Measurements from ENCODE around the gene TMEM119.
"Not testable (repeated sequence)": the region's sequence is repeated elsewhere in the genome, so short reads cannot be mapped to it uniquely, and the experiment has no call there.

TMEM119 gene

DNA sequence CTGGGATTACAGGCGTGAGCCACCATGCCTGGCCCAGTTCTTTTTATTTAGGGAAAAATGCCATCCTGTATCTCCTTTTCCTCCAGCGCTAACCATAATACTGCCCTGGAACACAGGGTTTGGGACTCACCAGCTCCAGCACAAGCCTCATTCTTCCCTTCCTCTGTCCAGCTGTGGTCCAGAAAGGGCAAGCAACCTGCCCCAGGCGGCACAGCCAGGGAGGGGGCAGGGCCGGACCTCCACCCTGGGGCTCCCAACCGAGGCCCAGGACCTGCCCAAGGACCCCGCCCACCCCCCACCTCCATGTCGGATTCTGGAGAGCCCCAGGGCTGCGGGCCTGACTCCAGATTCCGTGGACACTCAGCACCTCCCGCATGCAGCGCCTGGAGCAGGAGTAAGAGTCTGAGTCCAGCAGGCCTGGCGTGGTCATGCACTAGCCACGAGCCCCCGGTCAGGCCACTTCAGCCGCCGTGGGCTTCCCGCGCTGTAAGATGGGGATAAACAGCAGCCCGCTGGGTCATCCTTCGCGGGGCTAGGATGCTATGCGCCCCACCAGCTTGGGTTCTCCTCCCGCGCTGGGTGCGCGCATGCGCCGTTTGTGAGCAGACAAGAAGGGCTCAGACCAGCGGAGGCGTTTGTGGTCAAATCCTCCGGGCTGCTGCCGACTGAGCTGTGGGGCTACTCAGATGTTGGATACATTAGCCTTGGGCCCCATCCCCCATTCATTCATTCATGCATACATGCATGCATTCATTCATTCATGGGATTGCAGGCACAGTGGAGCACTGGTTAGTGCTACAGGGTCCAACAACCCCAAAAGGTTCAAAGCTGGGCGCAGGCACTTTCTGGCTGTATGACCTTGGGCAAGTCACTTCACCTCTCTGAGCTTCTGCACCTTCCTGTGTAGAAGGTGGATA is 16.3 kb downstream of the TMEM119 start:
- no peak for DNase-seq

DNA sequence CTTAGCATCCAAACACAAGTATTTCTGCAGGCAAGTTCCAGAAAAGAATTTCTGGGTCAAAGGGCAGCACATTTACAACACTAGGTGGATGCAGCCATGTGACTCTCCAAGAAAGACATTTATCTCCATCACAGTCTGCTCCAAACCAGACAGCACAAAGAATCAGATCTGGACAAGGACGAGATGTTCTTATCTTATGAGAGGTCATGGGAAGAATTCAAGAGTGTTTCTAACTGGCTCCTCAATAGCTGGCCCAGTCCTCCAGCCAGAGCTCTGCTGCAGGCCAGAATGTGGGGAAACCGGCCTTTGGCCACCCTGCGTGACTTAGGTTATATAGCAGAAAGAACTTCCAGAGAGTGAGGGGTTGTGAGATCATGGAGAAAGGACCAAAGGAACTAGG is 17.4 kb downstream of the TMEM119 start:
- no peak for DNase-seq

DNA sequence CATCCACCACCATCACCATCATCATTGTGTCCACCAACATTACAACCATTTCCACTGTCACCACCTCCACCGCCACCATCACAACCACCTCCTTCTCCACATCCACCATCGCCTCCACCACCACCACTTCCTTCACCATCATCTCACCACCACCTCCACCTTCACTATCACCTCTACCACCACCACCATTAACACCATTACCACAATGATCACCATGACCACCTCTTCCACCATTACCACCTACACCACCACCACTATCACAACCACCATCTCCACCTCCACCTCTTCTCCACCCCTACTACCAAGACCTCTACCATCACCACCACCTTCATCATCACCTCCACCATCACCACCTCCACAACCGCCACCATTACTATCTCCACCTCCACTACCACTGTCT is 19.1 kb downstream of the TMEM119 start:
- DNase-seq = no peak

DNA sequence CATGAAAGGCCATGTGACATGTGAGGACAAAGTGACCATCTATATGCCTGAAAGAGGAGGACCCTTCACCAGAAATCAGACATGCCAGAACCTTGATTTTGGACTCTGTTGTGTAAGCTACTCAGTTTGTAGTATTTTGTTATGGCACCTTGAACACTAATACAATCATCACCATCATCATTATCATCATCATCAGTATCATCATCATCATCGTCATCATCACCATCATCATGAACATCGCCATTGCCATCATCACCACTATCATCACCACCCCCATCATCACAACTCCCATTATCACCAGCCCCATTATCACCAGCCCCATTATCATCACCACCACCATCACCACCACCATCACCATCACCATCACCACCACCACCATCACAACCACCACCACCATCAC is 19.6 kb downstream of the TMEM119 start:
- DNase-seq = no peak

DNA sequence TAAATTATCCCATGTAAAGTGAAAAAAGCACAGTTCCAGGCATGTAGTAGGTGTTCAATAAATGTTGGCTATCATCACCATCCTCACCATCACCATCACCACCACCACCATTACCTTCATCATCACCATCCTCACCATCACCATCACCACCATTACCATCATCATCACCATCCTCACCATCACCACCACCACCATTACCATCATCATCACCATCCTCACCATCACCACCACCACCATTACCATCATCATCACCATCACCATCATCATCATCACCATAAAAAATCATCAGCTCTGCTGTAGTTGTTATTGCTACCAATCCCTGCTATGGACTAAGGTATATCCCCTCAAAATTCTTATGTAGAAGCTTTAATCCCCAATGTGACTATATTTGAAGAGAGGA is 20.4 kb downstream of the TMEM119 start:
- DNase-seq = no peak

DNA sequence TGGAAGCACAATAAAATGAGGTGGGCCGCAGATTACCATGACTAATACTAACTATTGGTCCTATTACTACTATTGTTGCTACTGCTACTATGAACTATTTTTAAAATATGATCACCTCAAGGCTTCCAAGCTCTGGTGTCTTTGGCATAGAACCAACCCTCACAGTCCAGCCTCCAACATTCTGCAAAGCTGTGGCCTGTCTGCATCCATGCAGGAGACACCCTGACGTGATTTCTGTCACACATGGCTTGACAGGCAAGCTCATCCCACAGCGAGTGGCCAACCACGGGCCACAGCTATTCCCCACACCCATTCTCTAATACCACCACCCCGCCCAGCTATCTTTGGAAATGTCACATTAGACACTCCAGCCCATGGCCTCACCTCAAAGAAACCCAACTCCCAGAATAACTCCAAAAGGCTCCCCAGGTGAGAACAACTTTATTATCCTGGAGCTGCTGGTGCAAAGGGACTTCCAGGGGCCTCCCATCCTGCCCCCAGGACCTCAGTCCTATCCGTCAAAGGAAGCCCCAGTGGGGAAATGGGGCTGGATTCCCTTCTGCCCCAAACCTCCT is 21.1 kb downstream of the TMEM119 start:
- no peak for DNase-seq

DNA sequence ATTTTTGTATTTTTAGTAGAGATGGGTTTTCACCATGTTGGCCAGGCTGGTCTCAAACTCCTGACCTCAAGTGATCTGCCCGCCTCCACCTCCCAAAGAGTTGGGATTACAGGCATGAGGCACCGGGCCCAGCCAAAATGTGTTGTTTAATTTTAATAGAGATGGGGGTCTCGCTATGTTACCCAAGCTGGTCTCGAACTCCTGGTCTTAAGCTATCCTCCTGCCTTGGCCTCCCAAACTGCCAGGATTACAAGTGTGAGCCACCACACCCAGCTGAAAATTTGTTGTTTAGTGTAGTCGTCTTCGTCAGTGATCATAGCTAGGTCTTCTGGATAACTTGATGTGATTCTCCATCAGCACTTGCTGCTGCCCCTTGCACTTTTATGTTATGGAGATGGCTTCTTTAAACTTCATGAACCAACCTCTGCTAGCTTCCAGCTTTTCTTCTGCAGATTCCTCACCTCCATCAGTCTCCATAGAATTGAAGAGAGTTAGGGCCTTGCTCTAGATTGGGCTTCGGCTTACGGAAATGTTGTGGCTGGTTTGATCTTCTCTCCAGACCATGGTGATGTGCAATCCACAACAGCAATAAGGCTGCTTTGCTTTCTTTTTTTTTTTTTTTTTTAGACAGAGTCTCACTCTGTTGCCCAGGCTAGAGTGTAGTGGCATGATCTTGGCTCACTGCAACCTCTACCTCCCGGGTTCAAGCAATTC is 22.5 kb downstream of the TMEM119 start:
- no peak for DNase-seq

DNA sequence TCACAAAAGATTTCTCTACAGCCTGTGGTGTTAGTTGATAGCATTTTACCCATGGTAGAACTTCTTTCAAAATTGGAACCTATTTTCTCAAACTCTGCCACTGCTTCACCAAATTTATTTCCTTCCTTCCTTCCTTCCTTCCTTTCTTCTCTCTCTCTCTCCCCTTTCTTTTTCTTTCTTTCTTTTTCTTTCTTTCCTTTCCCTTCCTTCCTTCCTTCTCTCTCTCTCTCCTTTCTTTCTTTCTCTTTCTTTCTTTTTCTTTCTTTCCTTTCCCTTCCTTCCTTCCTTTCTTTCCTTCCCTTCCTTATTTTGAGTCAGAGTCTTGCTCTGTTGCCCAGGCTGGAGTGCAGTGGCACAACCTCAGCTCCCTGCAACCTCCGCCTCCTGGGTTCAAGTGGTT is 23.6 kb downstream of the TMEM119 start:
- DNase-seq = not testable (repeated sequence)

DNA sequence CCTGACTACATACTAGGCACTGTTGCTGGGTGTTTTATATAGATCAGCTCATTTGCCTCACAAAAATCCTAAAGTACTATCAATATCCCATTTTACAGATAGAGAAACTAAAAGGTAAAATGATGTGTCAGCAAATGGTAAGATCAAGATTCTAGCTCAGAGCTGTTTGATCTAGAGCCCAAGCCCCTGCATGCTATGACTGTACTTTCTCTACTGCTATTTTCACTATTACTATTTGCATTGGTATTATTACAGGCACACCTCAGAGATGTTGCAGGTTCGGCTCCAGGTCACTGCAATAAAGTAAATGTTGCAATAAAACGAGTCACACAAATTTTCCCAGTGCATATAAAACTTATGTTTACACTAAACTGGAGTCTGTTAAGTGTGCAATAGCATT is 24.6 kb downstream of the TMEM119 start:
- DNase-seq = no peak

DNA sequence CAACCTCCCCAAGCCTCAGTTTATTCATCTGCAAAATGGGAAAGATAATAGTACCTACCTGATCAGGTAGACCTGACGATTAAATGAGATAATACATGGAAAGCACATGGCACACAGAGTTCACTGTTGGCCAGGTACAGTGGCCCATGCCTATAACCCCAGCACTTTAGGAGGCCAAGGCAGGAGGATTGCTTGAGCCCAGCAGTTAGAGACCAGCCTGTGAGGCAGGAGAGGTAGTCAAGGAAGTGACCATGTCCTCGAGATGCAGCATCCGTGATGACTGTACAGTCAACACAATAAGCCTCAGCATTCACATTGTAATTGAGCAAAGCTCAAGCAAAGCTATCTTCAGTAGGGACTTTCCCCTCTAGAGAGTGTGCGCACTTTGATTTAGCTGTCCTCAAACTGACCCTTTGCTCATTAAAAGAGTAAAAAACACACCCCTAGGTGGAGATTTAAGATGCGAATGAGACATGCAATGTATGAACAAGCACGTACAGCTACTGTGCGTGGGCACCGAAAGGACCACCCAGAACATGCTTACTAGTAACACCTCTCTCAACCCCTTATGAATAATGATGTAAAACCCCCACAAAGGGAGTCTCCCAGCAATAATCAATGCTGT is 25.6 kb downstream of the TMEM119 start:
- DNase-seq = no peak

DNA sequence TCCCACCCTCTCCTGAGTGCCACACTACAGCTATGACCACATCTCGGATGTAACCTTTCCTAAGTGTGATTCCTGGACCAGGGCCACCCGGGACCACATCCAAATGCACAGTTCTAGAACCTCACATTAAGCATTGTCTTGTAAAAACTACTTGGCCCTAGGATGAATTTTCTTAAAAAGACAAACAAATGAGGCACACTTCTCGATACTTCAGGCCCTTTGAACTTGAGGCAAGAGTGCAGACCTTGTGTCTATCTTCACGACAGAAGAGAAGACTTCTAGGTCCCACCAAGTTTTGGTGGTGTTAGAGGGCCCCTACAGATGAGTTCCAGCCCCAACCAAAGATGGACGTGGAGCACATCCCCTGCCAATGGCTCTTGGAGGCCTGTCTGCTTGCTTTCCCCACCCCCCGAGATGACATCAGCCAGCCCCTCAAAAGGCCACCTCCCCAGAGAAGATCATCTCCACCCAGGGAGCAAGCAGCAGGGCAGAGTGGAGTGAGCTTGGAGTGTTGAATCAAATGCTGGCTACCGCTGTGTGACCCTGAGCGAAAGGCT is 26.2 kb downstream of the TMEM119 start:
- no peak for DNase-seq

DNA sequence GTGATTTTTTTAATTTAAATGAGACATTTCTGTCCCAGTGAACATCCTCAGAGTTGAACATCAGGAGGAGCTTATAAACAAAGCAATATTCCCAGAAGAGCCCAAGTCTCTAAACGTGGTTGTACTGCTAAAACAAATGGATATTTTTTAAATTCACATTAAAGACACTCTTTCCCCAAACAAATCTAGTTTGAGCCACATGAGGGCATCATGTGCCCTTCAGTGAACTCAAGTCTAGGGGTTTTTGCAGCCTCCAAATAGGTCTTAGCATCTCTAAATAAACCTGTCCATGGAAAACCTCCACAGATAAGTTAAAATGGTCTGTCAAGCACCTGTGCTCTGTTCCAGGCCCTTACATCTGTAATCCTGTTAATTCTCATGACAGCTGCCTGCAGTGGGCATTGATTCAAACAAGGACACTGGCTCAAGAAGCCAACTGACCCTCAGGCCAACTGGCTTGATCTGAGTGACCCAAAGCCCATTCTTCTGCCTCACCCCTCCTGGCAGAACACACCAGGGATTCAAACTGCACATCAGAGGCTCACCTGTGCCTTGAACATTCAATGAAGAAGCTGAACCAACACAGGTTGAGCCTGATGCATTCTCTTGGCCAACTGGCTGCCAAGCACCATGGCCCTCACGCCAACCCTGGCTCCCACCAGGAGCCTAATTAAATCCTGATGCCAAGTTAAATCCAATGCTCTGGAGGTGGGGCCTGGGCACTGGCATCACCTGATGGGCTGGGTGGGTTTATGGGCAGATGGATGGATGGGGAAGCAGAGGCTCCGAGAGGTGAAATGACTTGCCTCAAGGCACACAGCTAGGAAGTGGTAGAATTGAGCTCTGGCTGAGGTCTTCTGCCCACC is 26.9 kb downstream of the TMEM119 start:
- peak; percentile 68 for DNase-seq

DNA sequence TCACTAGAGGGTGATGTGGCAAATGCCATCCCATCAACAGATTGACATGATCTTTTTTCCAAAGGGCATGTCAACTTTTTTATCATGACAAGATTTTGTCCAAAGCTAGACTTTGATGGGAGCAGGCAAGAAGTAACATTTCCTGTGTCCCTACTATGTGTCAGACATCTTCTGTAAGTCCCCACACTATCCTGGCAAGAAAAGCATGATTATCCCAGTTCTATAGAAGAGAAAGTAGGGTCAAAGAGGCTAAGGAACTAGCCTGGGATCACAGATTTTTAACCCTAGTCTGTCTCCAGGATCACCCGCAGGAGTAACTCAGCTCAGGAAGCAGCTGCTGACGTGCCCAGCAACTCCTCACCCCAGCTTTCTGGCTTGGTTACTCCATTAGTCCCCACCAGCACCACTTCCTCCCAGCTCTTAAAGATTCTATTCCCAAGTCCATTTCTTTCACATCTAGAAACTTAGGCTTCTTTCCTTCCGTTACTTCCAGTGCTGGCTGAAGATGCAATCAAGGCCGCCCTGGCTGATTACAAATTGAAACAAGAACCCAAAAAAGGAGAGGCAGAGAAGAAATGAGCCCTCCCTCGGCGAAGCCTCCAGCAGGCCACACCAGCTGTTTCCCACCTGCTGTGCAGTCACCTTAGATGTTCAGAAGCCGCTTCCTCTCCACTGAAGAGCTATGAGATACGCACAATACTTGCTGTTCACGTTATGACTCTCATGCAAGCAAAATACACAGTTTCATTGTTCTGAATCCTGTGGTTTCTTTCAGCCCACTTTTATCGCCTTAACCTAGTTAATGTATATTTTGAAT is 29.3 kb downstream of the TMEM119 start:
- no peak for DNase-seq

DNA sequence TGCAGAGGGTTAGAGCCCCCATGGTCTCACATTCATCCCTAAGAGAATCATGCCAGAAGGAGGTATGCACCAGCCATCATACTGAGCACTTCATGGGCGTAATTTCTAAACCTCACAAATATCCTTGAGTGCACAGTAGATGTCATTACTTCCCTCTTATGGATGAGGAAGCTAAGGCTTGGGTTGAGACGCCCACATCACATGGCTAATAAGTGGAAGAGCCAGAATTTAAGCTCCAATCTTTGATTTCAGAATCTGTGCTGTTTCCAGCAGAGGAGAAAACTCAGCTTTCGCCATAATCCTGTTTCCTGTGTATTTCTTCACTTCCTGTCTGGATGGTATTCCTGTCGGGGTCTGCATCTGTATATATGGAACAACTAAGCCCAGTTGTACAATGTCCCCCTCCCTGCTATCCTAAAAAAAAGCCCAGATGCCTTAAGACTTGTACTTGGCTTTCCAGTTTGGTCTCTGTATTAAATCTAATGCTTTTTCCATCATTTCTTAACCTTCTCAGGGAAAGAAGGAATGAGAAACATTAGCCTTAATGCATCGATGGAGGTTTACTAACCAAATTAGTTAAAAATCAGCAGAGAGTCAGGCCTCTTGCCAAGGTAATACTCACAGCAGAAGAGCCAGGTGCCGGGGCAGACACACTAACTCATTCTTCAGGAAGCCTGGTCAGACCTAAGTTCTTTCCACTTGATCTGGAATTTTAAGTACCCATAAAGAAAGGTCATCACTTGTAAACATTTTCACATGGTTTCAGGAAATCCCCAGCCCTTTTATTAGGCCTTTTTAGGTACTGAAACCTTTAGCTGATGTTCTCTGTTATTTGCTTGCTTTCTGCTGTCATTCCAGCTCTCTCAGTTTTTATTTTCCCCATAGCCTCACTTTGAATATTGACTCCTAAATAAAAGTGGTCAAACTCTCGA is 30.2 kb downstream of the TMEM119 start:
- DNase-seq = no peak

DNA sequence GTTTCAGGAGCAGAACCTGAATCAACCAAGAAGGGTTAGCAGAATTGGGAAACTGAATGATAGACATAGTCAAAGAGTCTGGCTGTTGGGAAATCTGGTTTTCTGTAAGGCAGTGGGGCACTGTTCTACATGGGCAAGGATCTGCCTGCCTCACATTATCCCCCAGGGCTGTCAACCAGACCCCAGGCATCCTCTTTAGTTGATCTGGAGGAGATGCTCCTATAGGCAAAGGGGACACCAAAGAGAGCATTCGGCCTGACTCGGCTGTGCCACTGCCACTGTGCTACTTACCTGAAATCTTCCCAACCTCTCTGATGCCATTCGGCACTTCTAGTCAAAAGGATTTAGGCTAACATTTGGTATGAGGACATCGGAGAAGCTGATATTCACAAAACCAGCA is 31.4 kb downstream of the TMEM119 start:
- no peak for DNase-seq

DNA sequence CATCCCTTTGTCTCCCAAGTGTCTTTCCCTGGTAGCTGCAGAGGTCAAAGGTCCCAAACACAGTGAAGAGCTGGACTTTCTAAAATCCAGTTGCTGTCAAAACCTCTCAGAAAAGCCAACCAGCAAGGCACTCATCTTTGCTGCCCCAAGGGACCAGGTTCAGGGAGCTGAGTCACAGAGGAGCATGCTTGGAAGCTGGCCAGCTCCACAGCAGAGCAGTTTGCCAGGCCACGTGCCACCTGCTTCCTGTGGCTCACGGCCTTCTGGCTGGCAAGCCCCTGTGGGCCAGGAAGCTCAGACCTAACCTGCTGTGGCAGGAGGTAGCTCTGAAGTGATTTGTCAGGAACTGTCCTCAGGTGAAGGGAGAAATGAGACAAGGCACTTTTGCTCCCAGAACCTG is 31.9 kb downstream of the TMEM119 start:
- DNase-seq = peak; percentile 68

DNA sequence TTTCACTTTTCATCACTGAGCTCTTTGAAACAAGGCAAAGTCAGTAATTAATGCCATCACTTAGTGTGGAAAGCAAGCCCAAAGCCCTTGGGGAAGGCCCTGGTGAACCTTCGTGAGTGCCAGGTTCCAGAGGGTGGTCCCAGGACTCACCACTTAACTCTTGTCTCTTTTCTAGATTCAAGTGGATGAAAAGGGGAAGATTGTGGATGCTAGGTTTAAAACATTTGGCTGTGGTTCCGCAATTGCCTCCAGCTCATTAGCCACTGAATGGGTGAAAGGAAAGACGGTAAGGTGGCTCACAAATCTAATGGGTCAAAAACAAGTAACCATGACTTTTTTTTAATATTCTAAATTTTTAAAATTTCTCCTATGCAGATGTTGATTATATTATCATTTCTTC is 32.7 kb downstream of the TMEM119 start:
- DNase-seq = no peak

DNA sequence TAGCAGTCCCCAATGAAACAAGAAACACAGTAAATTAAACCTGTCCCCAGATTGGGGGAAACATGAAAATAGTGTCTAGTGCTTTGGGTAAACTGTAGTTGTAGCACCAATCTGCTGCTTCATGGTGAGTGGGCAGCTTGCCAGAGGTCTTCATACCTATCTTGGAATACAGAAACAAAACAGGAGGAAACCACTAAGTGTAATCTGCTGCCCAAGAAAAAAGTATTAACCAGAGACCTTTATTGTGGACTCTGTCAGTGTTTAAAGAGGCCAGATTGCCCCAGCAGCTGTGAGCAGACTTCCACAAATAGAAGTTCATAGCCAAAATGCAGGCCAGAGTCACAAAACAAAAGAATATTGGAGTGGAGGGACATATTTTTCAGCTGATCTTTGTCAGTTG is 33.2 kb downstream of the TMEM119 start:
- no peak for DNase-seq

DNA sequence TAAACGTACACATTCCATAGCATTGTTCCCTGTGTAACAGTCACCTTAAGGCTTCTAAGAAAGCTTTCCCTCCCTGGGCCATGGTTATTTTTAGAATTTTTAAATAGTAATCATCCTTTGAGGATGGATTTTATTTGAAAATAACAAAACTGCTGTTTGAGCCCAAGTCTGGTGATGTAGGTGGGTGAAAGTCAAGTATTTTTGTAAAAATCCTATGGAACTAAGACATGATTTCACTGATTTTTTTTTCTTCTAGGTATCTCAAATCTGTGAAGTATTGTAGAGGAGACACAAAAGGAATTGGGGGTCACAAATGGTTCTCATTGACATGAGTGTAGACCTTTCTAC is 34.1 kb downstream of the TMEM119 start:
- no peak for DNase-seq

DNA sequence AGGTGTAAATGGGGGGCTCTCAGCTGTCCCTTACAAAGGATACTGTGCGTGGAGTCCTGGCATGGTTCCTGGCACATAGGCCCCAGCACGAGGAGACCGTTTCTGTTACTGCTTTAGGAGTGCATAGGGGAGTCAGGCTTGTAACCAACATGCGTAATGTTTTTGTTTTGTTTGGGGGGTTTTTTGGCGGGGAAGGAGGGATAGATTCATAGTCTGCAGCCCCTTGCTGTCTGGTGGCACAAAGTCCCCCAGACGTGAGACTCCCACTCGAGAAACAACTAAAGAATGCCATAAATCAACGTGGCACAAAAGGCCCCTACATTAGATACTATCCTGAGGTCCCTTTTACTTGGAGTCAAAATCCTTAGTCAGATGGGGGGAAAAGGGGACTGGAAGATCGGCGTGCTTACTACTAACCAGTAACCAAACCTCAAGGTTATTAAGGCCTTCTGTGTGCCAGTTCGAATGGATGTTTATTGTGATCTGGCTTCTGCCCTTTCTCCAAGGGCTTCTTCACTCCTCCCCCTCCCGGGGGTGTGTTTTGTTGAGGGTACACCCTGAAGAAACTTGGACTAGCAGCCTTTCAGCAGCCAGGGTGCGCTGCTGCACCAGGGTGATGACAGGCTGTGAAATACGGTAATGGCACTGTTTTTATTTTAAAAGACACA is 34.6 kb downstream of the TMEM119 start:
- DNase-seq = peak; percentile 85
